NCI-H2227 (cell line): ENCODE measurements around the gene CLCN6.
A peak's percentile ranks its signal among the peaks of the same experiment; 100 is the strongest.

ENCODE experiments used
- DNase-seq: peaks from one replicate; lab custom pipeline; 2025; ENCODE audit not compliant: unreplicated experiment; lab: John Stamatoyannopoulos, UW

Gene CLCN6

GRCh38 chr1:11805422-11806306 is at the start of gene CLCN6, which contains the start of gene MTHFR:
TSS of gene CLCN6 (plus strand) at chr1:11806191. CDS start at chr1:11806263, 72 bp downstream.
TSS of gene MTHFR (minus strand) at chr1:11805964. CDS start at chr1:11803116, 2,848 bp downstream.
- DNase-seq: peak; percentile 99

- no peak for DNase-seq
These were observed 48.9 kb upstream of the CLCN6 start for GRCh38 chr1:11757047-11757446.

GRCh38 chr1:11759791-11760190 is 46.2 kb upstream of the CLCN6 start:
- DNase-seq: no peak

GRCh38 chr1:11761285-11761684 is 44.7 kb upstream of the CLCN6 start:
- no peak for DNase-seq

- no peak for DNase-seq
These were observed 44.0 kb upstream of the CLCN6 start, which contains the start of gene C1orf167 for GRCh38 chr1:11761988-11762406. TSS of gene C1orf167 (plus strand) at chr1:11762193. CDS start at chr1:11764401, 2,208 bp downstream.

GRCh38 chr1:11764115-11764514 is 41.9 kb upstream of the CLCN6 start:
- DNase-seq: no peak

GRCh38 chr1:11764519-11764918 is 41.5 kb upstream of the CLCN6 start:
- no peak for DNase-seq

- no peak for DNase-seq
These were observed 40.1 kb upstream of the CLCN6 start for GRCh38 chr1:11765661-11766428.

GRCh38 chr1:11766429-11766776 is 39.6 kb upstream of the CLCN6 start:
- no peak for DNase-seq

- no peak for DNase-seq
These were observed 37.9 kb upstream of the CLCN6 start for GRCh38 chr1:11767922-11768704.

- DNase-seq: no peak
These were observed 37.2 kb upstream of the CLCN6 start for GRCh38 chr1:11768821-11769220.

- DNase-seq: no peak
These were observed 36.7 kb upstream of the CLCN6 start for GRCh38 chr1:11769274-11769673.

GRCh38 chr1:11770011-11770410 is 36.0 kb upstream of the CLCN6 start:
- DNase-seq: no peak

GRCh38 chr1:11771481-11772043 is 34.4 kb upstream of the CLCN6 start:
- DNase-seq: no peak

- DNase-seq: no peak
These were observed 33.5 kb upstream of the CLCN6 start for GRCh38 chr1:11772458-11772857.

GRCh38 chr1:11774753-11775152 is 31.2 kb upstream of the CLCN6 start:
- DNase-seq: no peak

GRCh38 chr1:11777658-11778322 is 28.2 kb upstream of the CLCN6 start:
- no peak for DNase-seq

GRCh38 chr1:11778336-11778735 is 27.7 kb upstream of the CLCN6 start:
- no peak for DNase-seq

- DNase-seq: no peak
These were observed 27.0 kb upstream of the CLCN6 start for GRCh38 chr1:11778844-11779623.
